Natural killer cell (primary cell): Measurements from ENCODE around the gene AGPAT3. TPM values are rescaled to one million over a fixed set of nuclear protein-coding genes. Genes with fewer than 3 reads are reported as not detected.

Experiments used
- ATAC-seq, 3 donors: fragments of 150-1000 bp in 2 of 3; fragments of 200-7000 bp in 1 of 3; cut with Tn5 transposase; 1 replicate in 1 of 3; 2 replicates in 2 of 3; pipeline ENCODE4 v1.10.0; 2021; ENCODE audit warnings: mild to moderate bottlenecking in 2 of 3, moderate library complexity in 2 of 3
- DNase-seq, 2 donors: peaks; one replicate each; pipeline versions ENCODE4 v3.0.0 to v3.0.0-alpha.2; 2013 to 2021; ENCODE audit warnings: mixed read lengths in 1 of 2
- H3K27ac ChIP-seq: one replicate; pipeline ENCODE4 v1.5.1; 2013; ENCODE audit warnings: mild to moderate bottlenecking, low read length
- H3K27me3 ChIP-seq: one replicate; pipeline ENCODE4 v1.6.1; 2013; ENCODE audit warnings: low read length; ENCODE audit not compliant: control insufficient read depth, insufficient read depth
- H3K36me3 ChIP-seq: one replicate; pipeline ENCODE4 v1.6.1; 2013; ENCODE audit warnings: low read length; ENCODE audit not compliant: control insufficient read depth, insufficient read depth
- H3K4me1 ChIP-seq: one replicate; pipeline ENCODE4 v1.6.1; 2013; ENCODE audit warnings: low read length; ENCODE audit not compliant: control insufficient read depth, insufficient read depth
- H3K4me3 ChIP-seq: one replicate; pipeline ENCODE4 v1.5.1; 2013; ENCODE audit warnings: low read length
- H3K9me3 ChIP-seq: one replicate; pipeline ENCODE4 v1.6.1; 2013; ENCODE audit warnings: low read length; ENCODE audit not compliant: control insufficient read depth, insufficient read depth
- H3K27ac Mint-ChIP-seq, 2 donors: one replicate each; pipeline ENCODE4 v1.8.0; 2022; ENCODE audit warnings: mild to moderate bottlenecking in 2 of 2, mixed read lengths in 2 of 2, moderate library complexity in 1 of 2
- H3K27me3 Mint-ChIP-seq, 2 donors: one replicate each; pipeline ENCODE4 v1.8.0; 2022; ENCODE audit warnings: low read depth in 2 of 2, mixed read lengths in 2 of 2
- H3K36me3 Mint-ChIP-seq: one replicate; pipeline ENCODE4 v1.8.0; 2022; ENCODE audit warnings: mixed read lengths
- H3K4me1 Mint-ChIP-seq, 2 donors: one replicate each; pipeline ENCODE4 v1.8.0; 2022; ENCODE audit warnings: mixed read lengths in 2 of 2
- H3K4me3 Mint-ChIP-seq: one replicate; pipeline ENCODE4 v1.8.0; 2022; ENCODE audit warnings: mild to moderate bottlenecking, moderate library complexity, mixed read lengths
- H3K9me3 Mint-ChIP-seq, 2 donors: one replicate each; pipeline ENCODE4 v1.8.0; 2022; ENCODE audit warnings: mixed read lengths in 2 of 2
- WGBS: methylation state at CpG from one replicate; pipeline ENCODE4 v1.1.7; 2013; ENCODE audit warnings: missing lambda C conversion rate; ENCODE audit not compliant: insufficient coverage; 5-methylcytosine and 5-hydroxymethylcytosine counted together
- intact Hi-C: fragments of 100-400 bp; cut with micrococcal nuclease; formaldehyde crosslinking; loops from one replicate; pipeline ENCODE4 v1.14.2; 2022
- total RNA-seq, 4 donors: library from RNA; stranded (reverse); fragments of 120-200 nt in 1 of 4; gene quantifications; one replicate each; pipeline versions ENCODE4 v1.2.3 to v1.2.4, GENCODE V29; 2013 to 2022
- TF ChIP-seq, protein P1 (sequence below): fragments of 200-600 bp; IDR thresholded peaks from one replicate; pipeline ENCODE4 v1.8.0; 2022; ENCODE audit warnings: antibody characterized with exemption

AGPAT3 gene
- total RNA-seq, 3 donors from 2014 or later (not counting 1 experiment from before 2014, with no cell fraction given) = 39.5 to 45.7 (median 42.3) TPM

DNA sequence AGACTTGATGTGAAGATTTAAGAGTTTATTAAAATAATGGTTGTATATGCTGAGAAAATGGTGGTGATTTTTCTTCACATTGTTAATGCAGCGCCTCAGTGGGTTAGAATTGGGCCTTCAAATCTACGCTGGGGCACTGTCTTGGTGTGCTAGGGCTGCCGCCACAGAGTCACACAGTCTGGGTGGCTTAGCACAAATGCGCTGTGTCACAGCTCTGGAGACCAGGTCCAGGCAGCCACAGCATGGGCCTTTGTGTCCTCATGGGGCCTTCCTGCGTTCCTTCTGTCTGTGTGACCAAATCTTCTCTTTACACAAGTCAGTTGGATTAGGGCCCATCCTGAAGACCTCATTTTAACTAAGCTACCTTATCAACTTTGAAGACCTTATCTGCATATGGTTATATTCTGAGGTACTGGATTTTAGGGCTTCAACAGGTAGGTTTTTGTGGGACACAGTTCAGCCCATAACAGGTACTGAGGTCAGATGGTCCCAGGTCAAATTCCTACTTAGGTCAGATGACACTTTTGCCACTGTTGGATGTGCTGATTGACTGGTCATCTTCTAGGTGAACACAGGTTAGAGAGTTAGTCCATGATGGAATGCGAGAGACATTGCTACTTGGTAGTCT lies 164.6 kb downstream of the AGPAT3 start:
- Histone ChIP-seq H3K27ac (no peak overlapping the region), H3K9me3 (peaks cover 4% of the 10 kb centered on the region), H3K36me3 (peaks cover 31% of the 10 kb centered on the region), H3K4me1 (peaks cover 49% of the 10 kb centered on the region), H3K27me3 (no peaks in the 10 kb centered on the region), H3K4me3 (no peak overlapping the region)
- Mint-ChIP-seq H3K9me3 (no peaks in the 10 kb centered on the region), H3K4me1 (peaks cover 84 to 91% of the 10 kb centered on the region in 2 donors), H3K27me3 (no peaks in the 10 kb centered on the region), H3K4me3 (peak overlapping the region; percentile 45), H3K27ac (peak overlapping the region; percentile 83 to 95), H3K36me3 (peaks cover 8% of the 10 kb centered on the region)
- DNase-seq = no peak
- intact Hi-C loops = loop anchor here (2.0 kb wide), 1 partner anchor 17 kb away; the partner anchor contains the start of gene TRAPPC10
- TF ChIP-seq, protein P1, sequence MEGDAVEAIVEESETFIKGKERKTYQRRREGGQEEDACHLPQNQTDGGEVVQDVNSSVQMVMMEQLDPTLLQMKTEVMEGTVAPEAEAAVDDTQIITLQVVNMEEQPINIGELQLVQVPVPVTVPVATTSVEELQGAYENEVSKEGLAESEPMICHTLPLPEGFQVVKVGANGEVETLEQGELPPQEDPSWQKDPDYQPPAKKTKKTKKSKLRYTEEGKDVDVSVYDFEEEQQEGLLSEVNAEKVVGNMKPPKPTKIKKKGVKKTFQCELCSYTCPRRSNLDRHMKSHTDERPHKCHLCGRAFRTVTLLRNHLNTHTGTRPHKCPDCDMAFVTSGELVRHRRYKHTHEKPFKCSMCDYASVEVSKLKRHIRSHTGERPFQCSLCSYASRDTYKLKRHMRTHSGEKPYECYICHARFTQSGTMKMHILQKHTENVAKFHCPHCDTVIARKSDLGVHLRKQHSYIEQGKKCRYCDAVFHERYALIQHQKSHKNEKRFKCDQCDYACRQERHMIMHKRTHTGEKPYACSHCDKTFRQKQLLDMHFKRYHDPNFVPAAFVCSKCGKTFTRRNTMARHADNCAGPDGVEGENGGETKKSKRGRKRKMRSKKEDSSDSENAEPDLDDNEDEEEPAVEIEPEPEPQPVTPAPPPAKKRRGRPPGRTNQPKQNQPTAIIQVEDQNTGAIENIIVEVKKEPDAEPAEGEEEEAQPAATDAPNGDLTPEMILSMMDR = no peak
- WGBS = 94% methylated on average over 6 of the region's 6 CpGs
- ATAC-seq = no peak

DNA sequence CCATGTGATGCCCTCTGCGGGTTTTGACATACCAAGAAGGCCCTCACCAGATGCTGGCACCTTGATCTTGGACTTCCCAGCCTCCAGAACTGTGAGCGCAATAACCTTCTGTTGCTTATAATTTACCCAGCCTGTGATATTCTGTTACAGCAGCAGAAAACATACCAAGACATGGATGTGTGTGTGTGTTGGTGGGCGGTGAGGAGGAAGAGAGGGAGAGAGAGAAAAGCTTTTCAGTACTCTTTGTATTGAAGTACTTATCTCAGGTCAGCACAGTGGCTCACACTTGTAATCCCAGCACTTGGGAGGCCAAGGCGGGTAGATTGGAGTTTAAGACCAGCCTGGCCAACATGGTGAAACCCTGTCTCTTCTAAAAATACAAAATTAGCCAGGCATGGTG lies 170.2 kb downstream of the AGPAT3 start:
- no peak for DNase-seq
- peaks cover 47 to 53% of the 10 kb centered on the region in 2 donors for H3K4me1 Mint-ChIP-seq
- Histone ChIP-seq H3K4me3 (no peak overlapping the region), H3K27ac (no peak overlapping the region), H3K4me1 (peaks cover 11% of the 10 kb centered on the region), H3K36me3 (peaks cover 70% of the 10 kb centered on the region), H3K27me3 (no peaks in the 10 kb centered on the region), H3K9me3 (no peaks in the 10 kb centered on the region)
- H3K4me3 Mint-ChIP-seq = no peak overlapping the region
- peaks cover 8% of the 10 kb centered on the region for H3K36me3 Mint-ChIP-seq
- peak overlapping the region; percentile 65 to 80 for H3K27ac Mint-ChIP-seq
- H3K27me3 Mint-ChIP-seq = no peaks in the 10 kb centered on the region
- H3K9me3 Mint-ChIP-seq = no peaks in the 10 kb centered on the region
- 100% methylated on average over 4 of the region's 4 CpGs for WGBS
- TF ChIP-seq, protein P1 = no peak
- ATAC-seq = no peak
- intact Hi-C loops = no loop called here

Other genes with a start within 250 kb of the AGPAT3 start
- under 1 TPM in 2 of 3 donors, not detected in 1; 0.33 to 0.39 TPM for gene HSF2BP, start 205.7 kb upstream of the AGPAT3 start, total RNA-seq
- 10 to 100 TPM; 18.1 to 28.4 (median 25.0) TPM for gene RRP1B, start 205.7 kb upstream of the AGPAT3 start, total RNA-seq
- 10 to 100 TPM; 73.8 to 77.0 (median 74.6) TPM for gene PDXK, start 146.1 kb upstream of the AGPAT3 start, total RNA-seq
- 10 to 100 TPM; 18.5 to 23.1 (median 22.7) TPM for gene CSTB, start 88.9 kb upstream of the AGPAT3 start, total RNA-seq
- gene RRP1, start 75.6 kb upstream of the AGPAT3 start, total RNA-seq = 10 to 100 TPM; 15.7 to 24.6 (median 23.7) TPM
- 100 to 1,000 TPM; 187 to 232 (median 213) TPM for gene TRAPPC10, start 147.1 kb downstream of the AGPAT3 start, total RNA-seq
- 10 to 100 TPM; 28.5 to 32.7 (median 32.7) TPM for gene PWP2, start 242.2 kb downstream of the AGPAT3 start, total RNA-seq